H9 (cell line): Measurements from ENCODE around the gene IGSF3. TPM values are rescaled to one million over a fixed set of nuclear protein-coding genes. Genes with fewer than 3 reads are reported as not detected.
"Not testable (repeated sequence)": the region's sequence is repeated elsewhere in the genome, so short reads cannot be mapped to it uniquely, and the experiment has no call there.

Experiments used
- DNase-seq: peaks from one replicate; pipeline ENCODE4 v3.0.0-alpha.2; 2017
- H2AFZ ChIP-seq: one replicate; pipeline ENCODE4 v1.6.1; 2013; ENCODE audit warnings: mild to moderate bottlenecking, low read length, control low read depth, moderate library complexity
- H2AK5ac ChIP-seq: 2 replicates; pipeline ENCODE4 v1.6.1; 2013; ENCODE audit warnings: low read length, control low read depth, mixed read lengths; ENCODE audit not compliant: insufficient read length
- H2BK120ac ChIP-seq: one replicate; pipeline ENCODE4 v1.6.1; 2013; ENCODE audit warnings: low read depth, mild to moderate bottlenecking, low read length, control low read depth, inconsistent platforms; ENCODE audit not compliant: poor library complexity, severe bottlenecking
- H2BK12ac ChIP-seq: 2 replicates; pipeline ENCODE4 v1.6.1; 2013; ENCODE audit warnings: low read length, control low read depth, mixed read lengths, low read depth; ENCODE audit not compliant: insufficient read length
- H2BK15ac ChIP-seq: 2 replicates; pipeline ENCODE4 v1.6.1; 2013; ENCODE audit warnings: low read depth, low read length, control low read depth
- H2BK20ac ChIP-seq: one replicate; pipeline ENCODE4 v1.6.1; 2013; ENCODE audit warnings: low read depth, mild to moderate bottlenecking, low read length, control low read depth, inconsistent platforms; ENCODE audit not compliant: poor library complexity, severe bottlenecking
- H2BK5ac ChIP-seq: 2 replicates; pipeline ENCODE4 v1.6.1; 2013; ENCODE audit warnings: low read length, control low read depth, mixed read lengths; ENCODE audit not compliant: insufficient read length
- H3K14ac ChIP-seq: 2 replicates; pipeline ENCODE4 v1.6.1; 2013; ENCODE audit warnings: low read length, control low read depth; ENCODE audit not compliant: insufficient read depth
- H3K18ac ChIP-seq: 2 replicates; pipeline ENCODE4 v1.6.1; 2013; ENCODE audit warnings: low read depth, mild to moderate bottlenecking, mixed read lengths, low read length, control low read depth; ENCODE audit not compliant: insufficient read length
- H3K23ac ChIP-seq: 2 replicates; pipeline ENCODE4 v1.6.1; 2013; ENCODE audit warnings: low read length, control low read depth, mixed read lengths, low read depth; ENCODE audit not compliant: insufficient read length
- H3K23me2 ChIP-seq: 2 replicates; pipeline ENCODE4 v1.6.1; 2013; ENCODE audit warnings: low read depth, mild to moderate bottlenecking, mixed read lengths, low read length, control low read depth; ENCODE audit not compliant: insufficient read length, poor library complexity, severe bottlenecking
- H3K27ac ChIP-seq: 2 replicates; pipeline ENCODE4 v1.5.1; 2013; ENCODE audit warnings: low read length, control low read depth, mixed read lengths, low read depth; ENCODE audit not compliant: insufficient read length
- H3K27me3 ChIP-seq: 2 replicates; pipeline ENCODE4 v1.6.1; 2013; ENCODE audit warnings: low read length, control low read depth, inconsistent platforms; ENCODE audit not compliant: insufficient read depth
- H3K4ac ChIP-seq: 2 replicates; pipeline ENCODE4 v1.6.1; 2013; ENCODE audit warnings: low read depth, mild to moderate bottlenecking, control low read depth, inconsistent platforms, low read length, moderate library complexity
- H3K4me1 ChIP-seq: 2 replicates; pipeline ENCODE4 v1.6.1; 2013; ENCODE audit warnings: low read length, control low read depth, inconsistent platforms; ENCODE audit not compliant: insufficient read depth
- H3K4me2 ChIP-seq: 2 replicates; pipeline ENCODE4 v1.6.1; 2013; ENCODE audit warnings: low read length, control low read depth, mixed read lengths; ENCODE audit not compliant: insufficient read length, insufficient read depth
- H3K56ac ChIP-seq: 2 replicates; pipeline ENCODE4 v1.6.1; 2013; ENCODE audit warnings: low read depth, mild to moderate bottlenecking, mixed read lengths, low read length, control low read depth; ENCODE audit not compliant: insufficient read length
- H3K79me1 ChIP-seq: 2 replicates; pipeline ENCODE4 v1.6.1; 2013; ENCODE audit warnings: low read depth, mild to moderate bottlenecking, moderate library complexity, low read length, control low read depth, inconsistent platforms; ENCODE audit not compliant: insufficient read depth, poor library complexity, severe bottlenecking
- H3K79me2 ChIP-seq: 2 replicates; pipeline ENCODE4 v1.6.1; 2013; ENCODE audit warnings: low read length, control low read depth, inconsistent platforms; ENCODE audit not compliant: insufficient read depth
- H3K9ac ChIP-seq: 2 replicates; pipeline ENCODE4 v1.6.1; 2013; ENCODE audit warnings: low read length, control low read depth, mixed read lengths; ENCODE audit not compliant: insufficient read length; ENCODE audit errors: extremely low read depth
- H3K9me3 ChIP-seq: one replicate; pipeline ENCODE4 v1.6.1; 2013; ENCODE audit warnings: low read depth, low read length, inconsistent platforms; ENCODE audit not compliant: control insufficient read depth
- H3T11ph ChIP-seq: one replicate; pipeline ENCODE4 v1.6.1; 2013; ENCODE audit warnings: mild to moderate bottlenecking, low read length, control low read depth, inconsistent platforms
- H4K20me1 ChIP-seq: one replicate; pipeline ENCODE4 v1.6.1; 2013; ENCODE audit not compliant: control insufficient read depth, insufficient read length, insufficient read depth
- H4K5ac ChIP-seq: 2 replicates; pipeline ENCODE4 v1.6.1; 2013; ENCODE audit warnings: low read depth, mild to moderate bottlenecking, mixed read lengths, low read length, control low read depth; ENCODE audit not compliant: insufficient read length
- H4K8ac ChIP-seq: replicated peaks from 2 replicates; pipeline ENCODE4 v1.6.1; 2013; ENCODE audit warnings: low read length, control low read depth, mixed read lengths, low read depth; ENCODE audit not compliant: insufficient read length
- H4K91ac ChIP-seq: 2 replicates; pipeline ENCODE4 v1.6.1; 2013; ENCODE audit warnings: low read depth, mild to moderate bottlenecking, moderate library complexity, mixed read lengths, low read length, control low read depth; ENCODE audit not compliant: insufficient read length
- H3K27ac Mint-ChIP-seq, 3 experiments: 2 replicates in 2 of 3; 3 replicates in 1 of 3; pipeline ENCODE4 v1.8.0; 2020 to 2021; ENCODE audit warnings: mixed read lengths in 3 of 3, mild to moderate bottlenecking in 1 of 3, moderate library complexity in 1 of 3
- H3K27me3 Mint-ChIP-seq: 2 replicates; pipeline ENCODE4 v1.8.0; 2021; ENCODE audit warnings: low read depth, mild to moderate bottlenecking, moderate library complexity, mixed read lengths
- H3K36me3 Mint-ChIP-seq, 3 experiments: 2 replicates in 2 of 3; 3 replicates in 1 of 3; pipeline ENCODE4 v1.8.0; 2020 to 2021; ENCODE audit warnings: low read depth in 3 of 3, mixed read lengths in 3 of 3; ENCODE audit not compliant: insufficient read depth in 1 of 3
- H3K4me1 Mint-ChIP-seq, 2 experiments: 2 replicates each; pipeline ENCODE4 v1.8.0; 2020; ENCODE audit warnings: mixed read lengths in 2 of 2
- H3K4me3 Mint-ChIP-seq, 2 experiments: 2 replicates in 1 of 2; 3 replicates in 1 of 2; pipeline ENCODE4 v1.8.0; 2020 to 2021; ENCODE audit warnings: mild to moderate bottlenecking in 2 of 2, mixed read lengths in 2 of 2, moderate library complexity in 1 of 2
- H3K9me3 Mint-ChIP-seq, 2 experiments: 2 replicates in 1 of 2; 3 replicates in 1 of 2; pipeline ENCODE4 v1.8.0; 2020; ENCODE audit warnings: mild to moderate bottlenecking in 2 of 2, mixed read lengths in 2 of 2, moderate library complexity in 1 of 2
- CTCF ChIP-seq: fragments of 200-600 bp; sonication (generic); conservative IDR thresholded peaks from 3 replicates; pipeline ENCODE4 v1.8.0; 2021; ENCODE audit warnings: antibody characterized with exemption, mild to moderate bottlenecking
- WGBS: extraction: QIAGEN DNeasy Blood & Tissue Kit; methylation state at CpG from one replicate; pipeline ENCODE4 v1.1.7; 2013; ENCODE audit warnings: missing lambda C conversion rate, low lambda C conversion rate, mixed read lengths; ENCODE audit not compliant: insufficient read length; ENCODE audit errors: extremely low coverage; 5-methylcytosine and 5-hydroxymethylcytosine counted together
- total RNA-seq: library from RNA; stranded (reverse); gene quantifications from 2 replicates; pipeline ENCODE4 v1.2.1, GENCODE V29; 2021

IGSF3 gene
- total RNA-seq, 1 experiment from 2014 or later = 19.1 TPM

GRCh38 chr1:116654351-116654750, 13.2 kb downstream of the IGSF3 start:
- H3K9ac ChIP-seq = no peak overlapping the region
- H3K4me2 ChIP-seq = no peak overlapping the region
- H3K27me3 Mint-ChIP-seq = no peaks in the 10 kb centered on the region
- no peaks in the 10 kb centered on the region; a peak in 2 of 5 replicates for H3K9me3 Mint-ChIP-seq
- no peak overlapping the region for H4K91ac ChIP-seq
- no peaks in the 10 kb centered on the region for H4K20me1 ChIP-seq
- no peak overlapping the region for H2AK5ac ChIP-seq
- H4K5ac ChIP-seq = no peak overlapping the region
- peaks cover 16 to 23% of the 10 kb centered on the region in 2 experiments for H3K4me1 Mint-ChIP-seq
- H3K4me3 Mint-ChIP-seq = no peak overlapping the region
- no peaks in the 10 kb centered on the region; the same call in 1 of the 2 replicates for H3K4me1 ChIP-seq
- no peak overlapping the region for H3K18ac ChIP-seq
- H2BK5ac ChIP-seq = no peak overlapping the region
- H3K27me3 ChIP-seq = no peaks in the 10 kb centered on the region
- no peak overlapping the region for H2AFZ ChIP-seq
- H3K27ac Mint-ChIP-seq = no peak overlapping the region
- WGBS = no CpG with 5 or more reads among the region's 4 CpGs
- no peak overlapping the region for H4K8ac ChIP-seq
- H3K36me3 Mint-ChIP-seq = peaks cover 0 to 8% (median 8%) of the 10 kb centered on the region in 3 experiments; a peak in 6 of 7 replicates
- H2BK20ac ChIP-seq = no peak overlapping the region
- no peak for TF ChIP-seq CTCF
- H3K14ac ChIP-seq = no peak overlapping the region
- no peaks in the 10 kb centered on the region for H3K9me3 ChIP-seq
- no peak overlapping the region for H3K23ac ChIP-seq
- no peak overlapping the region for H3K4ac ChIP-seq
- no peak for DNase-seq
- no peak overlapping the region for H3T11ph ChIP-seq
- no peaks in the 10 kb centered on the region for H3K79me2 ChIP-seq
- peaks cover 2% of the 10 kb centered on the region for H3K79me1 ChIP-seq
- no peak overlapping the region for H2BK120ac ChIP-seq
- no peak overlapping the region for H3K27ac ChIP-seq
- H2BK12ac ChIP-seq = no peak overlapping the region
- no peaks in the 10 kb centered on the region for H3K23me2 ChIP-seq
- H3K56ac ChIP-seq = no peak overlapping the region
- H2BK15ac ChIP-seq = no peak overlapping the region

GRCh38 chr1:116652598-116652997, 14.9 kb downstream of the IGSF3 start:
- H2AFZ ChIP-seq, H3K27me3 Mint-ChIP-seq, H3K79me2 ChIP-seq, H3K23ac ChIP-seq, H3K27me3 ChIP-seq, H4K5ac ChIP-seq, H3K36me3 Mint-ChIP-seq, H3K9ac ChIP-seq, H3K14ac ChIP-seq, H3K18ac ChIP-seq, H3K9me3 ChIP-seq, H2BK20ac ChIP-seq, H2BK12ac ChIP-seq, H3K56ac ChIP-seq, H3K4me3 Mint-ChIP-seq, H3T11ph ChIP-seq, DNase-seq, H4K8ac ChIP-seq, H4K20me1 ChIP-seq, H3K4ac ChIP-seq, H3K23me2 ChIP-seq, H2BK5ac ChIP-seq, H2BK120ac ChIP-seq, H3K79me1 ChIP-seq, H3K4me1 ChIP-seq, H2BK15ac ChIP-seq, H3K4me2 ChIP-seq, H4K91ac ChIP-seq, H3K9me3 Mint-ChIP-seq, H3K27ac ChIP-seq, H2AK5ac ChIP-seq, H3K27ac Mint-ChIP-seq: not testable (repeated sequence)
- H3K4me1 Mint-ChIP-seq = peaks cover 12 to 19% of the 10 kb centered on the region in 2 experiments
- WGBS = no CpG with 5 or more reads among the region's 2 CpGs
